Measurements from ENCODE around the gene FN1. TPM values are rescaled to one million over a fixed set of nuclear protein-coding genes. Genes with fewer than 3 reads are reported as not detected.

FN1 gene
- total and polyA plus RNA-seq, 12 donors: 67.8 to 888 (median 136) TPM

DNA sequence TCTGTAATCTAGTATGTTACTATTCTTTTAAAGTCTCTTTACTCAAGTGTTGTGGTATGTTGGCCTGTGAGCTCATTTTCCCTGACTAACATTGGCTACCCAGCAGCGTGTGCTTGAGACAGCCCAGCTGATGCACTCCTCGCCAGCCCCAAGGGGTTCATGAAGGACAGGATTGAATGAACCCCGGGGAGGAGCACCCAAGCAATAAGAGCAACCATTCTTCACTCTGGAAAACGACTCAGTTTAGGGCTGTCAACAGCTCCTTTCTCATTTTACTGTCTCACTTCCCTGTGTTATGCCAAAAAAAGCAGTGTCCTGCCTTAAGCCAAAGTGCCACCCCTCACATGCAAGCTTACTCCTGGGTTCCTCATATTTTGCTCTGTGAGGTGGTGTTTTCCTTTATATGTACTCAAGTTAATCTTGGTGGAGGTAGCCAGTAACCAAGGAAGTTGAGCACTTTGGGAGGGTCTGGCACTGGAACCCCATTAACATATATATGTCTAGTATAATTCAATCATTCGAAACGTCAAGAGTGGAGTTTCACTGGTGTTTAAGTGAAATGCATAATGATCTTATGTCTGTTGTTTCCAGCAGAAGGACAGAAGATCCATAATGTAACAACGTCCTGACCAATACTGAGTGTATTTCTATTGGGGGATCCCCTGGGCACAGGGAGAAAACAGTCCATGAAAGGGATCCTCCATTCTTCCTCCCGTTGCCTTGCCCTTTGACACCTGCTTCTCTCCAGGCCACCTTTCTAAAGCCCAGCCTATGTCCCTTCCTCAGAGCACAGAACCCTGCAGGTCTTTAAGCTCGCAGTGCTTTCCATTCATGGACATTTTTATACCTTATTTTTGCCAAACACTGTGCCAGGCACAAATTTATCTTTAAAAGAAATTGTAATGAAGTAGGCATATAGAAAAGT lies 80.8 kb downstream of the FN1 start:
- no peaks in the 10 kb centered on the region for H3K9me3 ChIP-seq
- TF ChIP-seq, protein P1, sequence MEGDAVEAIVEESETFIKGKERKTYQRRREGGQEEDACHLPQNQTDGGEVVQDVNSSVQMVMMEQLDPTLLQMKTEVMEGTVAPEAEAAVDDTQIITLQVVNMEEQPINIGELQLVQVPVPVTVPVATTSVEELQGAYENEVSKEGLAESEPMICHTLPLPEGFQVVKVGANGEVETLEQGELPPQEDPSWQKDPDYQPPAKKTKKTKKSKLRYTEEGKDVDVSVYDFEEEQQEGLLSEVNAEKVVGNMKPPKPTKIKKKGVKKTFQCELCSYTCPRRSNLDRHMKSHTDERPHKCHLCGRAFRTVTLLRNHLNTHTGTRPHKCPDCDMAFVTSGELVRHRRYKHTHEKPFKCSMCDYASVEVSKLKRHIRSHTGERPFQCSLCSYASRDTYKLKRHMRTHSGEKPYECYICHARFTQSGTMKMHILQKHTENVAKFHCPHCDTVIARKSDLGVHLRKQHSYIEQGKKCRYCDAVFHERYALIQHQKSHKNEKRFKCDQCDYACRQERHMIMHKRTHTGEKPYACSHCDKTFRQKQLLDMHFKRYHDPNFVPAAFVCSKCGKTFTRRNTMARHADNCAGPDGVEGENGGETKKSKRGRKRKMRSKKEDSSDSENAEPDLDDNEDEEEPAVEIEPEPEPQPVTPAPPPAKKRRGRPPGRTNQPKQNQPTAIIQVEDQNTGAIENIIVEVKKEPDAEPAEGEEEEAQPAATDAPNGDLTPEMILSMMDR (IDR thresholded peaks at IDR 0.05): no peak
- H3K4me3 ChIP-seq: no peak overlapping the region
- H3K27ac ChIP-seq: no peak overlapping the region
- H3K36me3 ChIP-seq: peaks cover 0 to 25% (median 0%) of the 10 kb centered on the region in 9 donors
- intact Hi-C loops (cut with DNase I): no loop called here
- ATAC-seq (peak in 5 of 8 donors; percentile 43 to 81 (median 70)), DNase-seq (peak in 1 of 2 donors; percentile 13)
- 71 to 76% methylated on average over 9 of the region's 9 CpGs for WGBS, 2 donors
- H3K4me1 ChIP-seq: peaks cover 0 to 8% (median 0%) of the 10 kb centered on the region in 9 donors
- no peaks in the 10 kb centered on the region for H3K27me3 ChIP-seq

- no peaks in the 10 kb centered on the region for H3K27me3 ChIP-seq
- intact Hi-C loops (cut with DNase I): no loop called here
- ATAC-seq (no peak), DNase-seq (no peak)
- TF ChIP-seq, protein P1 (IDR thresholded peaks at IDR 0.05): no peak
- peaks cover 0 to 8% (median 0%) of the 10 kb centered on the region in 9 donors for H3K4me1 ChIP-seq
- WGBS, 2 donors: 61 to 65% methylated on average over 4 of the region's 4 CpGs
- no peaks in the 10 kb centered on the region for H3K9me3 ChIP-seq
- peaks cover 0 to 35% (median 8%) of the 10 kb centered on the region in 9 donors for H3K36me3 ChIP-seq
- no peak overlapping the region for H3K4me3 ChIP-seq
- H3K27ac ChIP-seq: no peak overlapping the region
Observed at GRCh38 chr2:215352602-215353001, 83.3 kb downstream of the FN1 start.

- peaks cover 0 to 78% (median 22%) of the 10 kb centered on the region in 9 donors for H3K36me3 ChIP-seq
Observed at GRCh38 chr2:215347878-215348277, 88.0 kb downstream of the FN1 start.

GRCh38 chr2:215338883-215339679 lies 96.8 kb downstream of the FN1 start:
- Histone ChIP-seq H3K4me1 (no peaks in the 10 kb centered on the region), H3K9me3 (no peaks in the 10 kb centered on the region), H3K4me3 (no peak overlapping the region), H3K27me3 (no peaks in the 10 kb centered on the region), H3K36me3 (peaks cover 0 to 99% (median 13%) of the 10 kb centered on the region in 9 donors), H3K27ac (no peak overlapping the region)
- intact Hi-C loops (cut with DNase I): no loop called here
- no peak for ATAC-seq
- DNase-seq: no peak
- 92 to 93% methylated on average over 7 of the region's 7 CpGs for WGBS, 2 donors
- TF ChIP-seq, protein P1 (IDR thresholded peaks at IDR 0.05): no peak

More at GRCh38 chr2:215347878-215348277, 88.0 kb downstream of the FN1 start:
- Histone ChIP-seq H3K9me3 (no peaks in the 10 kb centered on the region), H3K27me3 (no peaks in the 10 kb centered on the region), H3K27ac (no peak overlapping the region), H3K4me1 (no peaks in the 10 kb centered on the region), H3K4me3 (no peak overlapping the region)
- intact Hi-C loops (cut with DNase I): no loop called here
- TF ChIP-seq, protein P1 (IDR thresholded peaks at IDR 0.05): no peak
- DNase-seq (no peak), ATAC-seq (no peak)
